Esophagus muscularis mucosa (tissue), 3 donors: ENCODE data around the gene MATCAP1.

Experiments used
- POLR2A ChIP-seq: fragments of 450-650 bp; IDR thresholded peaks from one replicate; pipeline ENCODE4 v1.6.1; 2017; ENCODE audit warnings: antibody characterized with exemption, moderate library complexity, mild to moderate bottlenecking, low read depth
- TF ChIP-seq, protein P1 (sequence below), 3 experiments: fragments of 200-600 bp in 2 of 3; fragments of 450-650 bp in 1 of 3; sonication (generic) in 2 of 3; IDR thresholded peaks; one replicate each; pipeline ENCODE4 v1.5.1; 2017 to 2019; ENCODE audit warnings: antibody characterized with exemption in 3 of 3, mild to moderate bottlenecking in 2 of 3, moderate library complexity in 1 of 3

DNA sequence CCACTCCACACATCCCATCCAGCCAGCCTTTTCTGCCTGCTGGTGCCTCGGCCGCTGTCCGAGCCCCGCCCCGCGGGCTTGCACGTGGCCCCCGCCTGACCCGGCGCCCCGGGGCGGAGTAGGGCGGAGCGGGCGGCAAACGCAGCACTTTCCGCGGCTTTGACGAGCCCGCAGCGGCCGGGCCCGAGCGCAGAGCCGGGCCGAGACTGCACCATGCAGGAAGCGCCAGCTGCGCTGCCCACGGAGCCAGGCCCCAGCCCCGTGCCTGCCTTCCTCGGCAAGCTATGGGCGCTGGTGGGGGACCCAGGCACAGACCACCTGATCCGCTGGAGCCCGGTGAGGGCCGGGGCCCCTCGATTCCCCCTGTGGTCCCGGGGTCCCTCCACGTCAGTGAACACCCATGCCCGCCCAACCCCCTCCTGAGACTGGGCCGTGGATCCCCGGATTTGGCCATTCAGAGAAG lies 19.1 kb downstream of the MATCAP1 start, which contains the start of gene HSF4:
- TF ChIP-seq, protein P1, sequence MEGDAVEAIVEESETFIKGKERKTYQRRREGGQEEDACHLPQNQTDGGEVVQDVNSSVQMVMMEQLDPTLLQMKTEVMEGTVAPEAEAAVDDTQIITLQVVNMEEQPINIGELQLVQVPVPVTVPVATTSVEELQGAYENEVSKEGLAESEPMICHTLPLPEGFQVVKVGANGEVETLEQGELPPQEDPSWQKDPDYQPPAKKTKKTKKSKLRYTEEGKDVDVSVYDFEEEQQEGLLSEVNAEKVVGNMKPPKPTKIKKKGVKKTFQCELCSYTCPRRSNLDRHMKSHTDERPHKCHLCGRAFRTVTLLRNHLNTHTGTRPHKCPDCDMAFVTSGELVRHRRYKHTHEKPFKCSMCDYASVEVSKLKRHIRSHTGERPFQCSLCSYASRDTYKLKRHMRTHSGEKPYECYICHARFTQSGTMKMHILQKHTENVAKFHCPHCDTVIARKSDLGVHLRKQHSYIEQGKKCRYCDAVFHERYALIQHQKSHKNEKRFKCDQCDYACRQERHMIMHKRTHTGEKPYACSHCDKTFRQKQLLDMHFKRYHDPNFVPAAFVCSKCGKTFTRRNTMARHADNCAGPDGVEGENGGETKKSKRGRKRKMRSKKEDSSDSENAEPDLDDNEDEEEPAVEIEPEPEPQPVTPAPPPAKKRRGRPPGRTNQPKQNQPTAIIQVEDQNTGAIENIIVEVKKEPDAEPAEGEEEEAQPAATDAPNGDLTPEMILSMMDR (IDR thresholded peaks at IDR 0.05): no peak
- TF ChIP-seq POLR2A: peak; percentile 28
